Breast epithelium (tissue), 4 donors: ENCODE measurements around the gene OR4D6. TPM values are rescaled to one million over a fixed set of nuclear protein-coding genes. Genes with fewer than 3 reads are reported as not detected.
A peak's percentile ranks its signal among the peaks of the same experiment; 100 is the strongest.

ENCODE experiments used
- DNase-seq, 2 donors: peaks; one replicate each; pipeline ENCODE4 v3.0.0-alpha.2; 2019; ENCODE audit warnings: low spot score in 2 of 2
- H3K27ac ChIP-seq, 2 donors: fragments of 200-600 bp; sonication (generic) in 1 of 2; one replicate each; pipeline ENCODE4 v1.5.1; 2016 to 2019; ENCODE audit warnings: mild to moderate bottlenecking in 1 of 2
- H3K27me3 ChIP-seq, 2 donors: fragments of 200-600 bp; sonication (generic) in 1 of 2; one replicate each; pipeline versions ENCODE4 v1.5.1 to v1.6.0; 2017 to 2019; ENCODE audit warnings: control low read depth in 1 of 2, mild to moderate bottlenecking in 1 of 2
- H3K36me3 ChIP-seq: fragments of 200-600 bp; one replicate; pipeline ENCODE4 v1.5.1; 2019
- H3K4me1 ChIP-seq, 2 donors: fragments of 200-600 bp; sonication (generic); one replicate each; pipeline ENCODE4 v1.5.1; 2016 to 2019; ENCODE audit warnings: control low read depth in 1 of 2
- H3K4me3 ChIP-seq, 3 donors: fragments of 200-600 bp; sonication (generic); 1 replicate in 2 of 3; 2 replicates in 1 of 3; pipeline ENCODE4 v1.5.1; 2016 to 2019; ENCODE audit warnings: mild to moderate bottlenecking in 3 of 3, moderate library complexity in 2 of 3
- H3K9me3 ChIP-seq, 2 donors: fragments of 200-600 bp; sonication (generic) in 1 of 2; one replicate each; pipeline ENCODE4 v1.5.1; 2016 to 2019; ENCODE audit warnings: control low read depth in 1 of 2
- CTCF ChIP-seq, 3 donors: fragments of 450-650 bp; IDR thresholded peaks; one replicate each; pipeline ENCODE4 v1.5.1; 2016 to 2017; ENCODE audit warnings: antibody characterized with exemption in 3 of 3, mild to moderate bottlenecking in 3 of 3, moderate library complexity in 3 of 3
- POLR2A ChIP-seq: fragments of 450-650 bp; IDR thresholded peaks from one replicate; pipeline ENCODE4 v1.6.1; 2016; ENCODE audit warnings: antibody characterized with exemption, mild to moderate bottlenecking, moderate library complexity
- POLR2AphosphoS5 ChIP-seq, 3 donors: sonication (generic); formaldehyde crosslinking; IDR thresholded peaks; one replicate each; pipeline ENCODE4 v1.6.1; 2017; ENCODE audit warnings: antibody characterized with exemption in 3 of 3
- intact Hi-C: fragments of 100-400 bp; cut with DNase I; formaldehyde crosslinking; loops from one replicate; pipeline ENCODE4 v1.15.1; 2023; ENCODE audit warnings: low total_unique reads
- total RNA-seq, 3 donors: library from RNA; depleted of rRNA; stranded (reverse); fragments of >200 nt; gene quantifications; one replicate each; pipeline ENCODE4 v1.1.0, GENCODE V29; 2016

Gene OR4D6
- total RNA-seq, 3 donors from 2014 or later: not detected

- H3K9me3 ChIP-seq: no peaks in the 10 kb centered on the region
- no peak for DNase-seq
- no peaks in the 10 kb centered on the region for H3K36me3 ChIP-seq
- H3K27ac ChIP-seq: no peak overlapping the region
- no peaks in the 10 kb centered on the region for H3K27me3 ChIP-seq
- no peaks in the 10 kb centered on the region for H3K4me1 ChIP-seq
- no peak overlapping the region for H3K4me3 ChIP-seq
- TF ChIP-seq CTCF (IDR thresholded peaks at IDR 0.05): no peak
- intact Hi-C loops: no loop called here
Measured at GRCh38 chr11:59463190-59463641, 6.5 kb downstream of the OR4D6 start.

GRCh38 chr11:59473015-59473414, 16.3 kb downstream of the OR4D6 start, which contains the start of gene OR4D10:
OR4D10 (plus strand) TSS chr11:59473315; CDS start chr11:59477430, 4,115 bp downstream.
- DNase-seq: no peak
- no peaks in the 10 kb centered on the region for H3K27me3 ChIP-seq
- TF ChIP-seq POLR2A (no peak), POLR2AphosphoS5 (IDR thresholded peaks at IDR 0.05) (no peak)
- no peaks in the 10 kb centered on the region for H3K36me3 ChIP-seq
- no peaks in the 10 kb centered on the region for H3K4me1 ChIP-seq
- H3K4me3 ChIP-seq: no peak within 1 kb of the TSS
- intact Hi-C loops: no loop called here
- no peak within 1 kb of the TSS for H3K27ac ChIP-seq
- no peaks in the 10 kb centered on the region for H3K9me3 ChIP-seq

- Histone ChIP-seq H3K9me3 (no peaks in the 10 kb centered on the region), H3K27ac (peak overlapping the region in 1 of 2 donors; percentile 9), H3K36me3 (no peaks in the 10 kb centered on the region), H3K4me3 (no peak overlapping the region), H3K4me1 (no peaks in the 10 kb centered on the region), H3K27me3 (no peaks in the 10 kb centered on the region)
- no peak for DNase-seq
- intact Hi-C loops: no loop called here
- TF ChIP-seq POLR2A (no peak), POLR2AphosphoS5 (IDR thresholded peaks at IDR 0.05) (no peak), CTCF (IDR thresholded peaks at IDR 0.05) (no peak)
Measured at GRCh38 chr11:59475176-59475575, 18.4 kb downstream of the OR4D6 start.

- no peak for DNase-seq
- Histone ChIP-seq H3K4me1 (no peaks in the 10 kb centered on the region), H3K4me3 (no peak overlapping the region), H3K9me3 (no peaks in the 10 kb centered on the region), H3K27me3 (no peaks in the 10 kb centered on the region), H3K36me3 (no peaks in the 10 kb centered on the region), H3K27ac (no peak overlapping the region)
- intact Hi-C loops: no loop called here
- TF ChIP-seq POLR2A (no peak), CTCF (IDR thresholded peaks at IDR 0.05) (no peak), POLR2AphosphoS5 (IDR thresholded peaks at IDR 0.05) (no peak)
Measured at GRCh38 chr11:59479906-59480305, 23.1 kb downstream of the OR4D6 start.

- H3K9me3 ChIP-seq: no peaks in the 10 kb centered on the region
- intact Hi-C loops: no loop called here
- H3K36me3 ChIP-seq: no peaks in the 10 kb centered on the region
- H3K4me3 ChIP-seq: no peak overlapping the region
- DNase-seq: no peak
- TF ChIP-seq POLR2A (no peak), POLR2AphosphoS5 (IDR thresholded peaks at IDR 0.05) (no peak), CTCF (IDR thresholded peaks at IDR 0.05) (no peak)
- no peaks in the 10 kb centered on the region for H3K27me3 ChIP-seq
- H3K4me1 ChIP-seq: no peaks in the 10 kb centered on the region
- H3K27ac ChIP-seq: no peak overlapping the region
Measured at GRCh38 chr11:59480359-59480758, 23.6 kb downstream of the OR4D6 start.

- no peak for DNase-seq
- Histone ChIP-seq H3K36me3 (no peaks in the 10 kb centered on the region), H3K4me1 (no peaks in the 10 kb centered on the region), H3K27ac (no peak overlapping the region), H3K9me3 (no peaks in the 10 kb centered on the region), H3K4me3 (no peak overlapping the region), H3K27me3 (no peaks in the 10 kb centered on the region)
- TF ChIP-seq POLR2A (no peak), POLR2AphosphoS5 (IDR thresholded peaks at IDR 0.05) (no peak), CTCF (IDR thresholded peaks at IDR 0.05) (no peak)
- intact Hi-C loops: no loop called here
Measured at GRCh38 chr11:59501931-59502330, 45.2 kb downstream of the OR4D6 start.
